Hepatic stellate cell (primary cell): Measurements from ENCODE around the gene ARHGDIA.
"Not testable (repeated sequence)": the region's sequence is repeated elsewhere in the genome, so short reads cannot be mapped to it uniquely, and the experiment has no call there.

Experiments
- DNase-seq: peaks from one replicate; pipeline ENCODE4 v3.0.0; 2011; ENCODE audit warnings: low spot score

The ARHGDIA gene

DNA sequence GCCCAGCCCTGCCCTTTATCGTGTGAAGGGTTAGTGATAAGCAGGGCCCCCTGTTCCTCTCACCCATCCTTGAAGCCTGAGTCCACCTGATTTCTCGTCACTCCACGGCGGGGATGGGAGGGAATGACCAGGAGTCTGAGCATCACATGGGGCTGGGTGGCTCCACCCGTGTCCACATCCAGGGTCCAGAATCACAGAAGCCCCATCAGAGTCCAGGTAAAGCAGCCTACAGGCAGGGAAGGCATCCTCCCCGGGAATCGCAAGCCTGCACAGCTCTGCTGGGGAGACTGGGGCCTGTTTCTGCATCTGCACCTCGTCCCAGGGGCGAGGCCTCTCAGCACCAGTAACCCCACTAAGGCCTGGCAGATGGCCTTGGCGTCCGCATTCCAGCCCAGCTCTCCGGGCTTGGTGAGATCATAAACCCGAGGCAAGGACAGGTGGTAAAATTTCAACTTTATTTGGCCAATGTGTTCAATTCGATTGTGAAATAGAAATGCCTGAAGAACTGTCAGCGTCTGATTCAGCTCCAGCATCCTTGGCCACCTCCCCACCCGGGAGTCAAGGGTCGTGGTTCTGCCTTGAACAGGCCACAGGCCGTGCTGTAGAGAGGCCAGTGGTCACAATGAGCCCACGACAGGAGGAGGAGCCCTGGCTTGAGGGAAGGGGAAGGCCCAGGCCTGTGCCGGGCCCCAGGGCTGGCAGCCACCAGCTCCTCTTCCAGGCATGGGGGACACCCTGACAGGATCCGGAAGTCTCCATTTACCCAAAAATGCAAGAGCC, 28.2 kb downstream of the ARHGDIA start:
- no peak for DNase-seq

DNA sequence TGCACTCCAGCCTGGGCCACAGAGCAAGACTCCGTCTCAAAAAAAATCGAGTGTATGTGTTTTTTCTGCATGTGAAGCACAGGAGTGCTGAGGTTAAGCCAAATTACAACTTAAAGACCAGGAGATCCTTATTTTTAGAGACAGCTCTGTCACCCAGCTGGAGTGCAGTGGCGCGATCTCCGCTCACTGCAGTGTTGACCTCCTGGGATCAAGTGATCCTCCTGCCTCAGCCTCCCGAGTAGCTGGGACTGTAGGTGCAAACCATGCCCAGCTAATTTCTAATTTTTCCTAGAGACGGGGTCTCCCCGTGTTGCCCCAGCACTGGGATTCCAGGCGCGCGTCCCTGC, 28.8 kb downstream of the ARHGDIA start:
- DNase-seq: no peak

DNA sequence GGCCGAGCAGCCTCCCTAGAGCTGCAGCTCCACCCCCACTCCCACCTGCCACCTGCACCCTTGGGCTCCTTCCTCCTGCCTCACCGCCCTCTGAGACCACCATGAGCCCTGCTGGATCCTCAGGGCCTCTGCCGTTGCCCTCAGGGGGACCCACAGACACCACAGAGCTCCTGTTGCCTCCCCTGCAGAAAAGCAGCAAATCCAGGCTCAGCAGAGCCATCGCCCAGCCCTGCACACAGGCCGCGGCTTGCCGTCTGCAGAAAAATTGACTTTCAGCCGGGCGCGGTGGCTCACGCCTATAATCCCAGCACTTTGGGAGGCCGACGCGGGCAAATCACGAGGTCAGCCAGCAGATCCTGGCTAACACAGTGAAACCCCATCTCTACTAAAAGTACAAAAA, 29.3 kb downstream of the ARHGDIA start:
- DNase-seq: no peak

DNA sequence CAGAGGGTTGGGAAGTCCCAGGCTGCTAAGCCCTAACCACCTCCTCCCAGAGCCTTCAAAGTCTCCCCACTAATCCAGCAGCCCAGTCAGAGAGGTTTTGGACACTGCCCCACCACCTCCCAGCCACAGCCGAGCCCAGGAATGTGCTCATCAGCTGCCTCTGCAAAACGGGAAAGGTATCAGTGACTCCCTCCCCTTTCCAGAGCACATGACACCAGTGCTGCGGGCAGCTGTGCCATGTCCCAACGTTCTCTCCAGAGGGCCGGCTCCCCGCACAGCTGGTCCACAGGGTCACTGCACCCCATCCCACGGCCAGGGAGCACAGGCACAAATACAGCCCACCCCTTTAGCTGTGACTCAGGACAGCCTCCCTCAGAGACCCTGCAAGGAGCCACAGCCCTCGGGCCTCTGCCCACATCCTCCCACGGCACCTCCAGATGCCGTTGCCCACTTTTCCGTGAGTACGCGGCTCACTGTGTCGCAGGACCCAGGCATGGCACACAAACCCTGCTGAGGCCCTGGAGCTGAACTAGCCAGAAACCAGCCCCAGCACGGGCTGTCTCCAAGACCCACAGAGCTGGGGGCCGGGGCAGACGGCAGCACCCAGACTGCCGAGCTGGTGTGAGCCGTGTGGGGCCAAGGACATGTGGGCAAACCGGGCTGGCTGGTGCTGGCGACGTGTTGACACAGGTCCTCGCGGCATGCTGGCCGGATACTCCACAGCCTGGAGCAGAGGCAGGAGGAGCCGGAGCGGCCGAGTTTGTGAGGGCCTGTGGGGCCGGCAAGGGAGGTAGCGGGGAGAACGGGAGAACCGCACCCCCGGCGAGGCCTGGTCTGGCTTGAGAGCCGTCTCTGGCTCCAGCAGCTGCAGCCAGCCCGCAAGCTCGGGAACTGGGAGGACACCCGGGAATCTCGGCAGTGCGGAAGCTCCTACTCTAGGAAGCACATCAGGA, 30.0 kb downstream of the ARHGDIA start:
- DNase-seq: no peak

DNA sequence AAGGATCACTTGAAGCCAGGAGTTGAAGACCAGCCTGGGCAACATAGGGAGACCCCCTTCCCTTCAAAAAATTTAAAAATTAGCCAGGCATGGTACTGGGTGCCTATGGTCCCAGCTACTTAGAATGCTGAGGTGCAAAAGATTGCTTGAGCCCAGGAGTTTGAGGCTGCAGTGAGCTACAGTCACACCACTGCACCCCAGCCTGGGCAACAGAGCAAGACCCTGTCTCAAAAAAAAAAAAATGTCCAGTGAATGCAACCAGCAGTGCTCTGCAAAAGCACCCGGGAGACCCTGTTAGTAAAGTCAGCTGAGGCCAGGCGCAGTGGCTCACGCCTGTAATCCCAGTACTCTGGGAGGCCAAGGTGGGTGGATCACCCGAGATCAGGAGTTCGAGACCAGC, 31.1 kb downstream of the ARHGDIA start:
- DNase-seq: not testable (repeated sequence)

DNA sequence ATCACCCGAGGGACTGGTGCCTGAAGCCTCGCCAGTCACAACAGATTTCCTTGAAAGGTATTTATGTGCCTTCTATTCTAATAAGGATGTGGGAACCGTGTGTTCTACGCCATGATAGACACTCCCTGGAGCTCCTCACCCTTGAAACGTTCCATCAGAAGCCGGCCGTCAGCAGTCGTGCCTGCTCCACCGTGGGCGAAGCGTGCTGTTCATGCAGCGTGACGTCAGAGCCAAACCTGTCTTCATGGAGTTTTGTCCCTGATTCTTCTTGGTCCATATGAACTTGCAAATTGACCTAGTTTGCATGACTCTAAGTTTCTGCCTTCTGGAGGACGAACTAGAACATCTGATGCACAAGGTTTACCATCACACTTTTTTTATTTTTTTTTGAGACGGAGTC, 31.8 kb downstream of the ARHGDIA start:
- no peak for DNase-seq

DNA sequence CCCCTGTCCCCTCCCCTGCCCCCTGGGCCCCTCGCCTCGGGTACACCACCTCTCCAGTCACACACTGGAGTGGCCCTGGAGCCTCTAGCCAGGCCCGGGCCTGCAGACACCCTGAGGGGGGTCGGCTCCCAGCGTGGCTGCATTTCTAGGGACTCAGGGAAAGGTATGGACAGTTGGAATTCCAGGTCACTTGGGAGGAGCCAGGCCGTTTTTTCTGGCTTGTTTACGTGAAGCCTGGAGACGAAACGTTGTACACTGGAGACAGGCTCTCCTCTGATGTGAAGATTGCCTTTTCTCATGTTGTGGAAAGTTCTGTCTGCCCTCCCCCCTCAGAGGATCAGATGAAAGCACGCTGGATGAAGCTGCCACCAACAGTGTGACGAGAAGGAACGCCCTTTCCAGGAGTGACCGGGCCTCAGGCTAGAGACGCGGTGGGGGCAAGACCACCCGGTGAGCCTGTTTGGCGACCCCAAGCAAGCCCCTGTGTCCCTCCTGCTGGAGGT, 32.3 kb downstream of the ARHGDIA start:
- DNase-seq: no peak

DNA sequence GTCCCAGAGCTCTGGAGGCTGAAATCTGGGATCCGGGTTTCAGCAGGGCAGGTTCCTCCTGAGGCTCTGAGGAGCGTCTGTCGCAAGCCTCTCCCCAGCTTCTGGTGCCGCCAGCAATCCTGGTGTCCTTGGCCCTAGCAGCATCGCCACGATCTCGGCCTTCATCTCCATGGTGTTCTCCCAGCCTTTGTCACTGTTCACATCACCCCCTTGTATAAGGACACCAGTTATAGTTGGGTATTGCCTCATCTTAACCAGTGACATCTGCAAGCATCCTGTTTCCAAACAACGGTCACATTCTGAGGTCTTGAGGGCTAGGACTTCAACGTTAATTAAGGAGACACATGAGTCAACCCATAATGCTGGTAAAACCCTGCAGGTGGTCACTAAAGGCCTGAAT, 33.5 kb downstream of the ARHGDIA start:
- no peak for DNase-seq

DNA sequence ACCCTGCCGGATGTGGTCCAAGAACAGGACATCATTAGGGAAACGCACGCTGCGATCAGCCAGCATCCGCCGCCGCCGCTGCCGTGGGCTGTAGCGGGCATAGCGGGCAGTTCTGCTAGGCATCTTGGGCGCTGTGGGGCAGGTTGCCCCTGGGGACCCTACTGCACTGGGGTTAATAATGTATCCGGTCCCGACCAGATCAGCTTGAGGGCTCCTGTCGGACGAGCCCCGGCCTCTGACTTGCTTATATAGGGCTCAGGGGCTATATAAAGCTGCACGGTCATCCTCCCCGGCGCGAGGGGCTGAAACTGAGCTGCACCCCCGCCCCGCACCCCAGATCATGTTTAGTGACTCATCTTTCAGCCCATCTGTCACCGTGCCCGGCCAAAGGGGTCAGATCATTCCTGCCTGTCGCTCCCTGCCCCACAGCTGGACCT, 36.3 kb downstream of the ARHGDIA start, which contains the start of gene PPP1R27:
Gene PPP1R27, minus strand, starts transcription at position 220 of the 437 bp plus-strand sequence. Its CDS starts 97 bp downstream, at position 123.
- no peak for DNase-seq

DNA sequence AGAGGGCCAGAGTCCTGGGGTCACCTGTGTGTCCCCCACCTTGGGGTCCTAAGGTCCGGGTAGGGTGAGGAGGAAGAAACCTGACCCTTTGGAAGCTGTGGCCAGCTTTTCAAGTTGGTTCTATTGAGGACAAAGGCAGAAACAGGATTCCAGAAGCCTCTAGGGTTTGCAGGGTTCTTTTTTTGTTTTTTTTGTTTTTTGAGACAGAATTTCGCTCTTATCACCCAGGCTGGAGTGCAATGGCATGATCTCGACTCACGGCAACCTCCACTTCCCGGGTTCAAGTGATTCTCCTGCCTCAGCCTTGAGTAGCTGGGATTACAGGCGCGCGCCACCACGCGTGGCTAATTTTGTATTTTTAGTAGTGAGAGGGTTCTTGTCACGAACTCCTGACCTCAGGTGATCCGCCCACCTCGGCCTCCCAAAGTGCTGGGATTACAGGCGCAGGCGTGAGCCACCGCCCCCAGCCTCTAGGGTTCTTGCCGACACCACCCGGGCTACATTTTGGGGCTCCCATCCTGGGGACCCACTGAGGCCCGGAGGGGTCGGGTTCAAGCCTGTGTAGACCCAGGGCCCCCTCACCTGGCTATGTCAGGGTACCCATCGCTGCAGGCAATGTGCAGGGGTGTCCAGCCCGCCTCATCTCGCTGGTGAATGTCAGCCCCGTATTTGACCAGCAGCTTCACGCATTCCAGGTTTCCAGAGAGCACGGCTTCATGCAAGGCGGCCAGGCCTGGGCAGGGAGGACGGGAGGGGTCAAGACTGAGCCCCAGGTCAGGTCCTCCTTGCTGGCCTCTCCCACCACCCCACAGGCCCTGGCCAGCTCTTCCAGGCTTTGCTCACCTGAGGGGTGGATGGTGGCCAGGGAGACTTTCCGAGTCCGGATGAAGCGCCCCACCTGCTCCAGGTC, 37.0 kb downstream of the ARHGDIA start:
- DNase-seq: no peak

DNA sequence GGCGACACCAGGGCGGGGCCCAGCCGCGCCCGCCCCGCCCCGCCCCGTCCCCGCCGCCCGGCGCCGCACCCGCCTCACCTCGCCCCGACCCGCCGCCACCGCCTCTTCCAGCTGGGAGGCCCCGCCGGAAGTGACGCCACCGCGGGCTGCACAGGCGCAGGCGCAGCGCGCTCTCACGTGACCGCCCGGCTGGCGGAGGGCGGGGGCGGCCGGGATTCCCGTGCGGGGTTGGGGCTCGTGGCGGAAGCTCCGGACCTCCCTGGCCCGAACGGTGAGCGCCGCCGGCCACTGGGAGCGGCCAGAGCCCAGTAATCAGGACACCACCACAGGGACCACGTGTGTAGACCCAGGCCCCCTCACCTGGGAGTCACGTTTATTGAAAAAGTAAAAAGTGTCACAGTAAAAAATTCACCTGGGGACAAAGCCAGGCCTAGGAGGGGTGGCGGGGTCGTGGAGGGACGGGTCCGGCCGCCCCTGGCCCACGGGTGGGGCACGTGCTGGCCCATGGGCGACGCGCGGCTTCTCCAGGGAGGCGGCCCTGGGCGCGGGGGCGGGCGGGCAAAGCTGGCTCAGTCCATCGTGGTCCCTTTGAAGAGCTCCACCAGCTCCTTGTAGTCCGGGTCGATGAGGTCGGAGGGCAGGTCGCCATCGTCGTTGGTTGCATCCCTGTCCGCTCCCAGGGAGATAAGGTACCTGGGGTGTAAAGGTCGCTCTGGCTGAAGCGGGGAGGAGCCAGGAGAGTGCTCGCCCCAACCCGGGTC, 37.8 kb downstream of the ARHGDIA start, which contains the start of gene MCRIP1:
Gene MCRIP1, minus strand, starts transcription at position 132 of the 761 bp plus-strand sequence. CDS start 8,785 bp downstream, outside the sequence.
- peak; percentile 98 for DNase-seq

DNA sequence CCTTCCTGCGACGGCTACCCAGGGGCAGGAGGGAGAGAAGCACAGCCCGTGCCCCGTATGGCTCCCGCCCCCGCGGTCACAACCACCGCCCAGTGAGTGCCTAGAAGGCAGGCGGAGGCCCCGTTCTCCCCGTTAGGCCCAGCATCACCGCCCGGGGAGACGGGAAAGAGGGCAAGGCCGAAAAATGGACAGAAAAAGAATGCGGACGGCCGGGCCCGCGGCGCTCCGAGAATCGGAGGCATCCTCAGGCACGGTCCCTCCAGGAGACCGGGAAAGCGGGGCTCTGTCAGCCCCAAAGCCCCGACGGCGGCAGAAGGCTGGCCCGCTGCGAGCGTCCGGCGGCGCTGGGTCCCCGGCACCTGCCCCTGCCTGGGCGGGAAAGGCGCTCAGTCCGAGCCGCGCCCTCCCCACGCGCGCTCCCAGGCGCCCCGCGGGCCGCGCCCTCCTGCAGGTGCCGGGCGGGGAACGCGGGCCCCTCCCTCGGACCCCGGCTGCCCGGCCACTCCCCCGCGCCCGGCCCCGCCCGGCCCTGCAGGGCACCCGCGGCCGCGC, 38.5 kb downstream of the ARHGDIA start:
- DNase-seq: peak; percentile 56

DNA sequence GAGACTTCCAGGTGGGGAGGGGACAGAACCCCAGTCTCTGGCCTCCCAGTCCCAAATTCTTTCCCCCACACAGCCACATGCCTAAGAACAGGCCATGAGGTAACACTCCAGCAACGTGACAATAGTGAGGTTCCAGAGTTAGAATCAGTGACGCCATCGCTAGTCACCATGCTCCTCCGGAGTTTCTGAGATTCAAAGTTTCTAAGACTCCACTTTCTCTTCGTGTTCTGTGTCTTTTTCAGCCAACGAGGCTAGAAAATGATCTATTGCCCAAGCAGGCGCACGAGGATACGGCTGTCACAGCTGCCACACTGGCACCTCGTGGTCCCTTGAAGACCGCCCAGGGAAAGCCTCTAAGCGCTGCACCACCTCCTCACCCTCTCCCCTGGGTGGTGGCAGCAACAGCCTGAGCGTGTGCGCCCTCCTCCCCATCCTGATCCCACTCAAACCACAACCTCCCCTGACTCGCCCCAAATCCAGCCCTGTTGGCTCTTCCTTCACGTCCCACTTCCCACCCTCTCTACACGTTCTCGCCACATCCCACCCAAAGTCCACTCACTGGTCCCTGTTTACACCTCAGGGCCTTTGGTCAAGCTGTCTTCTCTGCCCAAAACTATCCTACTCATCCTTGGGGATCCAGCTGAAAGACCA, 39.1 kb downstream of the ARHGDIA start:
- DNase-seq: peak; percentile 68

DNA sequence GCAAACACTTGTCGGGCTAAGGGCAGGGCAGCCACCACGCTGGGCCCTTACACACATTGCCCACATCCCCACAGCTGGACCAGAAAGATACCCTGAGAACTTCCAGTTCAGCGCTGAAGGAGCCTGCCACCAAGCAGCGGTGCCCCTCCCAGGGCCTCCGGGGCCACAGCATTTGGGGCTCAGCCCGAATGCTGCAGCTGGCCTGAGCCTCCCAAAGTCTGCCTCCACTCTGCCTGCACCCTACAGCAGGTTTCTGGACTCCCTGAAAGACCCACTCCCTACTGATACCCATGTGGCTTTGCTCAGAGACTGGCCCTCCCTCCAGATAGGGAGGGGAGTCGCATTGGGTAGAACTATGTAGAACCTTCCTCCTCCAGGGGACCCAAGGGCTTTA, 39.6 kb downstream of the ARHGDIA start:
- DNase-seq: no peak

DNA sequence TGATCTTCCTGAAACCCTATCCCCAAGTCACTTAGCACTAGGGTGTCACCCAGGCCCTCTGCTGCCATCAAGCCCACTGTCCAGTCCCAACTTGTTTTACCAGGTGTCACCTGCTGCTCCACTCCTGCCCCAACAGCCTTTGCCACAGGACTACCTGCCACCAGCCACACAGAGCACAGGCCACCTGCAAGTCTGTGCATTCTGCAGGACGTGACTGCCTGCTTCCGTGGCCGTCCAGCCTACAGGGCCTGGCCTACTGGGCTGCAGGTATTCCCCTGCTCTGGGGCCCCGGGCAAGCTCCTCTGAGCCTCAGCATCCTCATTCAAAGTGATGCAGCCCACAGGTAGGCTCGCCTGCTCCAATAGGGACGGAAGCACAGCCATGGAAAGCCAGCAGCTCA, 41.3 kb downstream of the ARHGDIA start:
- DNase-seq: no peak

DNA sequence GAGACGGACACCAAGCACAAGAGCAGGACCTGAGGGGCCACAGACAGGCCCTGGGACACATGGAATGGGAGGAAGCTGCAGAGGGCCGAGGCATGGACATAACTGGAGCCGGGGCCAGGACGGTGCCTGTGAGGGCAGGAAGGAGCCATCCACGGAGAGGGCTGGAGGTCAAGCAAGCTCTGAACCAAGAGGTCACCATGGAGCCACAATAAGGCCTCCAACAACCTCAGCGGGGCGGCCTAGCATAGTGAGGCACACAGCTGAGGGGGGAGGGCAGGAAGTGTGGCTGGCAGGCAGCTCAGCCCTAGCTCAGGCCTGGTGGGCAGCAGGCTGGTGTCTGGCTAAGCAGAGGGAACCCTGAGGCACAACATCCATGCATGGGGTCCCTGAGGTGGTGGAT, 42.5 kb downstream of the ARHGDIA start:
- DNase-seq: no peak

DNA sequence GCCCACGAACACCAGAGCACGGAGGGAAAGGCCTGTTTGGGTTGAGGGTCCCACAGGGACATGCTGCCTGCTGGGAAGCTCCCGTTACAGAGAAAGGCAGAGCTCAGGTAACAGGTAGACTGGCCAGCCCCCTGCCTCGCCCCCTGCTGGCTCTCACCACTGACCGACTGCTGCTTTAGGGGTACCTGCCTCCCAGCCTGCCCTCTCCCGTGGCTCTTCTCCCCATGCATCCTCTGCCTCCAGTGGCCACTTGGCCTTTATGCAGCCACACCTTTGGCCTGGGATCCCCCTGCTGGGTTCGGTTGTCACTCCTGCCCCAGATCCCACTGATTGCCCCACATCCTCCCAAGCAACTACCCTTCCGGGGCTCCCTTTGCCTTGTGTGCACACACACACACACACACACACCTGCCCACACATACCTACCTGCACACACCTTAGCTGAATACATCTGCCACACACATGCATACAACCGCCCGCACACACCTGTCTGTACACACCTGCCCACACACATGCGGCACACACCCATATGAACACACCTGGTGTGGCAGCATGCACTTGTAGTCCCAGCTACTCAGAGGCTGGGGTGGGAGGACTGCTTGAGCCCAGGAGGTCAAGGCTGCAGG, 45.2 kb downstream of the ARHGDIA start:
- DNase-seq: no peak

DNA sequence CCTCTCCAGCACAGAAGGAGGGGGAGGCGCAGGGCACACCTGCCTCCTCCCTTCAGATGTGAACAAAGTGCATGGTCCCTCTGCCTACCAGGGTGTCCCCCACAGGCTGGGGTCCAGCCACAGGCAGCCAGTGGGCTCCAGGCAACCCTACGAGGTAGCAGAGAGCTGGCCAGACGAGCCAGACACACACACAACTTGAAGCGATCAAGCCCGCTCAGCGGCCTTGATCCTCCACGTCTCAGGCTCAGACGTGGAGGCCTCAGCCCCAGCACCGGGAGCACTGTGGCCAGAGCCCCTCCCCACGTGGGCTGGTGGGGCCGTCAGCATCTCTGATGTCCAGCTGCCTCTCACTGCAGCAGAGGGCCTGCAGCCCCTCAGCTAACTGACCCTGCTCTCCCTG, 46.5 kb downstream of the ARHGDIA start:
- no peak for DNase-seq

DNA sequence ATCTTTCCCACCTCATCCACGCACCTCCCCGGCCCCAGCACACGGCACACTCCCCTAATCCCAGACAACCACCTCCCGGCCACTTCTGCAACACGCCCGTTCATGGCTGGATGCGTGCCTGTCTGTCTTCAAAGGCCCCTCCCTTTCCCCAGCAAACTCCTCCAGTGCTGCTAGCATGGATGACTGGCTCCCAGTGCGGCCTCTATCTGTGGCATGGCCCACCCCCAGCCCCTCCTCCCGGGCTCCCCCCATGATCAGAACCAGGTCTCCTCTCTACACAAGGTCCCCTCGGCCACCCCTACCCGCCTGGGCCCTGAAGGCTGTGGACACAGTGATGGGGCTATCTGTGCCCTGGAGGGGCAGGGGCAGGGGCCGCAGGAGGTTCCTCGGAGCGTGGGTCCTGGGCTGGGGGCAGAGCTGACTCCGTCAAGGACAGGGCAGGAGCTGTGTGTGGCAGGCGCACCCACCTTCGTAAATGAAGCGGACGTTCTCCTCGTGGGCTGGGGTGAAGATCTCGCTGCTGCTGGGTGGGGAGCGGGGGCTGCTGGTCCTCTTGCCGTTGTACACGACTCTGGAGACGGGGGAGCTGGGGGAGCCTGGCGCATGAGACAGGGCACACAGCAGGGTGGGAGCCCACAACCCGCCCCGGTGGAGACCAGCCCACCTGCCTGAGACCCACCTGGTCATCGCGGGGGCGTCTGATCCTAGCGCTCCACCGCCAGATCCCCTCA, 47.2 kb downstream of the ARHGDIA start:
- DNase-seq: no peak
